Measurements from ENCODE around the gene ATF7.
A peak's percentile ranks its signal among the peaks of the same experiment; 100 is the strongest.

ATF7 gene

DNA sequence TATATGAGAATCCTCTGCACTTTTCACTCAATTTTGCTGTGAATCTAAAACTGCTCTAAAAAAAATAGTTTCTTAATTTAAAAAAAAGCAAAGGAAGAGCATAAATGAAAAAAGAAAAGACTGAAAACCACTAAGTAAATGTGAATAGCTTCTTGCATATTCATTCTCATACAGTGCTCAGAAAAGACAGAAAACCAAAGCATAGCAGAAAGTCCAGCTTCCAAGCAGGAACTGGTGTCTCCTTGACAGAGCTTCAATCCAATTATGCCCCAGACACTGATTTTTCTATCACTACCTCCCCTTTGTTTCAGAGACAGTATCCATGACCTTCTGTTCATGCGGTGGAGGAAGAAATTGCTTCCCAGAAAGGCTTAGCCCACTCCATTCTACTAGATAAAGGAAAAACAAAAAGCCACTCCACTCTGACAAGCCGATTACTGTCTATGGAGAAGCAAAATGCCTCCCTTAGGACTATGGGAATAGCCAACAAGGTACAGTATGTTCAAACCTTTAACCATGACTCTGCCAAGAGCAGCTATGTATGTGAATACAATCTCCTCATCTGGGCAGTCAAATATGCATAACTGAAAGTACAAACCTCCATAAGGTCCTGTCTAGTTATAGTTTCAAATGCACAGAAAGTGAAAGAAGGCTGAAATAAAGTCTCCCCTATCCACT, 40.6 kb downstream of the ATF7 start:
- TF ChIP-seq, protein P1, sequence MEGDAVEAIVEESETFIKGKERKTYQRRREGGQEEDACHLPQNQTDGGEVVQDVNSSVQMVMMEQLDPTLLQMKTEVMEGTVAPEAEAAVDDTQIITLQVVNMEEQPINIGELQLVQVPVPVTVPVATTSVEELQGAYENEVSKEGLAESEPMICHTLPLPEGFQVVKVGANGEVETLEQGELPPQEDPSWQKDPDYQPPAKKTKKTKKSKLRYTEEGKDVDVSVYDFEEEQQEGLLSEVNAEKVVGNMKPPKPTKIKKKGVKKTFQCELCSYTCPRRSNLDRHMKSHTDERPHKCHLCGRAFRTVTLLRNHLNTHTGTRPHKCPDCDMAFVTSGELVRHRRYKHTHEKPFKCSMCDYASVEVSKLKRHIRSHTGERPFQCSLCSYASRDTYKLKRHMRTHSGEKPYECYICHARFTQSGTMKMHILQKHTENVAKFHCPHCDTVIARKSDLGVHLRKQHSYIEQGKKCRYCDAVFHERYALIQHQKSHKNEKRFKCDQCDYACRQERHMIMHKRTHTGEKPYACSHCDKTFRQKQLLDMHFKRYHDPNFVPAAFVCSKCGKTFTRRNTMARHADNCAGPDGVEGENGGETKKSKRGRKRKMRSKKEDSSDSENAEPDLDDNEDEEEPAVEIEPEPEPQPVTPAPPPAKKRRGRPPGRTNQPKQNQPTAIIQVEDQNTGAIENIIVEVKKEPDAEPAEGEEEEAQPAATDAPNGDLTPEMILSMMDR (IDR thresholded peaks at IDR 0.05), result no peak
- Histone ChIP-seq H3K4me3 (ENCODE audit: low read depth in 1 of 2, low read length in 1 of 2) (no peak overlapping the region), H3K36me3 (no peaks in the 10 kb centered on the region), H3K9me3 (no peaks in the 10 kb centered on the region), H3K27me3 (no peaks in the 10 kb centered on the region), H3K4me1 (ENCODE audit: control insufficient read depth in 1 of 2, insufficient read depth in 1 of 2, low read depth in 1 of 2, low read length in 1 of 2) (no peaks in the 10 kb centered on the region), H3K27ac (no peak overlapping the region)

DNA sequence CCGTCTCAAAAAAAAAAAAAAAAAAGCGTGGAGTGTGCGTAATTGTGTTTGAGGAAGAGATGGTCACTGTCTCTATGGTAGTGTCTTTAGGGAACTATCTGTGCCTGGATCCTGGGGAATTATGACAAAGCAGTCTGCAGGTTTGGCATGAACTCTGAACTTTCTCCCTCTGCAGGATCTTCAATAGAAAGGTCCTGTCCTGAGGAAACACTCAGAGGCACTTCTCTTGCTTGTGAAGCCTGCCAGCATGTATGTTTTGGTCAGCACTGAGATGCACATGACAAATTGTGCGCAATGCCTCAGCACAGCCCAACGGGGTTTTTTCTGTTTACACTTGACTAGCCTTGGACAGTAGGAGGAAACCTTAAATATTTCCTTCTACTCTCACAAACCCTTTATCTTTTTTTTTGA, 46.6 kb downstream of the ATF7 start:
- no peaks in the 10 kb centered on the region for H3K36me3 ChIP-seq
- no peaks in the 10 kb centered on the region for H3K27me3 ChIP-seq
- H3K27ac ChIP-seq, result no peak overlapping the region
- H3K9me3 ChIP-seq, result no peaks in the 10 kb centered on the region
- H3K4me1 ChIP-seq (ENCODE audit: control insufficient read depth in 1 of 2, insufficient read depth in 1 of 2, low read depth in 1 of 2, low read length in 1 of 2), result peaks cover 17 to 19% of the 10 kb centered on the region in 2 experiments
- TF ChIP-seq, protein P1 (IDR thresholded peaks at IDR 0.05), result no peak
- H3K4me3 ChIP-seq (ENCODE audit: low read depth in 1 of 2, low read length in 1 of 2), result no peak overlapping the region

DNA sequence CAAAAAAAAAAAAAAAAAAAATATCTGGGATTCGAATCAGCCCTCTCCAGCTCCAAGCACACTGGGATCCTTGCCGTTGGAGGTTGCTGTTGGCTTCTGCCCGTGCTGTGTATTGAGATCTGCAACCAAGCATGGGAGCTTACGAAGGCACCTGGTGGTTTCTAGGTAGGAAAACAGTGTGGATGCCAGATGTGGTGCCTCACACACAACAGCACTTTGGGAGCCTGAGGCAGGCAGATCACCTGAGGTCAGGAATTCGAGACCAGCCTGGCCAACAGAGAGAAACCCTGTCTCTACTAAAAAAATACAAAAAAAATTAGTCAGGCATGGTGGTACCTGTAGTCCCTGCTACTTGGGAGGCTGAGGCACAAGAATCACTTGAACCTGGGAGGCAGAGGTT, 47.4 kb downstream of the ATF7 start:
- no peaks in the 10 kb centered on the region for H3K36me3 ChIP-seq
- TF ChIP-seq, protein P1 (IDR thresholded peaks at IDR 0.05), result no peak
- H3K27ac ChIP-seq, result no peak overlapping the region
- no peak overlapping the region for H3K4me3 ChIP-seq (ENCODE audit: low read depth in 1 of 2, low read length in 1 of 2)
- H3K9me3 ChIP-seq, result no peaks in the 10 kb centered on the region
- peaks cover 17 to 19% of the 10 kb centered on the region in 2 experiments for H3K4me1 ChIP-seq (ENCODE audit: control insufficient read depth in 1 of 2, insufficient read depth in 1 of 2, low read depth in 1 of 2, low read length in 1 of 2)
- H3K27me3 ChIP-seq, result no peaks in the 10 kb centered on the region

DNA sequence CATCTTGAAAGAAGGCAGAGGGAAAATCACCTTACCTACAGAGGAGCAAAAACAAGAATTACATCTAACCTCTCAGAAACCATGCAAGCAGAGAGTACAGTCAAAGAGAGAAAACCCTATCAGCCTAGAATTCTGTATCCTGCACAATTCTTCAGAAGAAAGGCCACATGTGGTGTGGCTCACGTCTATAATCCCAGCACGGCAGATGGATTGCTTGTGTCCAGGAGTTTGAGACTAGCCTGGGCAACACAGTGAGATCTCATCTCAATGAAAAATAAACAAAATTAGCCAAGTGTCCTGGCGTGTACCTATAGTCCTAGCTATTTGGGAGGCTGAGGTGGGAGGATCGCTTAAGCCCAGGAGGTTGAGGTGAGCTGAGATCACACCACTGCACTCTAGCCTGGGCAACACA, 48.2 kb downstream of the ATF7 start:
- Histone ChIP-seq H3K27me3 (no peaks in the 10 kb centered on the region), H3K4me3 (ENCODE audit: low read depth in 1 of 2, low read length in 1 of 2) (no peak overlapping the region), H3K27ac (no peak overlapping the region), H3K9me3 (no peaks in the 10 kb centered on the region), H3K36me3 (no peaks in the 10 kb centered on the region), H3K4me1 (ENCODE audit: control insufficient read depth in 1 of 2, insufficient read depth in 1 of 2, low read depth in 1 of 2, low read length in 1 of 2) (peaks cover 17 to 19% of the 10 kb centered on the region in 2 experiments)
- TF ChIP-seq, protein P1 (IDR thresholded peaks at IDR 0.05), result no peak

DNA sequence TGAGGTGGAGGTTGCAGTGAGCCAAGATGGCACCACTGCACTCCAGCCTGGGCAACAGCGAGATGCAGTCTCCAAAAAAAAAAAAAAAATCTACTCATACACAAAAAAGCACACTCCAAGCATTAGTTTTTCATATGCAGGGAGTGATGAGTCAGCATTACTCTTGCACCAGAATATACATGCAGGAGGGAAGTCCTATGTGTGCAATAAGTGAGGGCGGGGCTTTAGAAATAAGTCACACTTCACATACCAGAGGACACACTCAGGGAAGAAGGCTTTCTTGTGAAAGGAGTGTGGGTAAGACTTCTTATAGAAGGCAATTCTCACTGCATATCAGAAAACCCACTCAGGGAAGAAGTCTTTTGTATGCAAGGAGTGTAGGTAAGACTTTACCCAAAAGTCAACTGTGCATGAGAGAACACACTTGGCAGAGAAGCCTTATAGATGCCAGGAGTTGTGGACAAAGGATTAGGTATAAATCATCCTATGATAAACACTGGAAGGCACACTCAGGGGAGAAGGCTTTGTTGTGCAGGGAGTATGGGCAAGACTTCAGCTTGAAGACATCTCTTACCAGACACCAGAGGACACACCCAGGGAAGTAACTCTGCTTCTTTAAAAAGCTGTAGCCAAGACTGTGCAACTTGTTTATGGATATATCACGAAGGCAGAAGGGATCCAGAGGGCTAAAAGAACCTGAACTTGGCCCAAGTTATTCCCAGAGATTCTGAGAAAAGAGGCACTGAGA, 50.5 kb downstream of the ATF7 start:
- TF ChIP-seq, protein P1 (IDR thresholded peaks at IDR 0.05), result no peak
- Histone ChIP-seq H3K27ac (peak overlapping the region; percentile 70), H3K27me3 (no peaks in the 10 kb centered on the region), H3K4me3 (ENCODE audit: low read depth in 1 of 2, low read length in 1 of 2) (no peak overlapping the region), H3K36me3 (peaks cover 4% of the 10 kb centered on the region), H3K9me3 (no peaks in the 10 kb centered on the region), H3K4me1 (ENCODE audit: control insufficient read depth in 1 of 2, insufficient read depth in 1 of 2, low read depth in 1 of 2, low read length in 1 of 2) (peaks cover 17 to 19% of the 10 kb centered on the region in 2 experiments)
